ENCODE measurements around the gene PROZ.

The PROZ gene

DNA sequence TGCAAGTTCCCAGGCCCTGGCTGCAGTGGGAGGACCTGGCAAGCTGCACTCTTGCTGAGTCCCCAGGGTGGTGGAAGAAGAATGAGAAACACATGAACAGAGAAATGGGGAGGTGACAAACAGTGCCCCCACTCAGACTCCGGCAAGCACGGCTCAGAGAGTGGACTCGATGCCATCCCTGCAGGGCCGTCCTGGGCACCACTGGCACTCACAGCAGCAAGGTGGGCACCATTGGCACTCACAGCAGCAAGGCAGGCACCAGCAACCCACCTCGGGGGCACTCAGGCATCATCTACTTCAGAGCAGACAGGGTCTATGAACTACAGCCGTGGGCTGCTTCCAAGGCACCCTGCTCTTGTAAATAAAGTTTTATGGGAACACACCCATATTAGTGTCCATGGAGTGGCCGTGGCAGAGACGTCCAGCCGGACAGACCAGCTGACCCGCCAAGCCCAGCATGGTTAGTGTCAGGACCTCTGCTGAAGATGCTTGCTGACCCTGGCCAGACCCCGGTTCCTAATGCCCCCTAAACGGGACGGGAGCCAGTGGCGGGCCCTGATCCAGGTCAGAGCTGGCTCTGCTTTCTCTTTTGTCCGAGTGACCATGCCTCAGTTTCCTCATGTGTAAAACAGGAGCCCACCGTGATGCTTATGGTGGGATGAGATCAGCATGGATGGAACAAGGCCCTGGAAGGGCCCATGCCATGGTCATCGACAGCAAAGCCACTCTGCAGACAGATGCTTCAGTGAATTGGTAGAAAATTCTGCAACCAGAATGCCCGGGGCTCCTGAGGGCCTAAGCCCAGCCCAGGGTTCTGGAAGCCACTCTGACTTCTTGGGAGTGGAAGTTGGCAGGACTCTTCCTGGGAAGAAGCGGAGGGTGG, 37.9 kb upstream of the PROZ start:
- FAIRE-seq, result no peak
- DNase-seq (ENCODE audit: insufficient read length, low spot score), result no peak
- TF ChIP-seq TAF1 (IDR thresholded peaks at IDR 0.05; ENCODE audit: low read depth, low read length) (no peak), POLR2A (IDR thresholded peaks at IDR 0.05; ENCODE audit: low read depth, low read length) (no peak), SPI1 (IDR thresholded peaks at IDR 0.05; ENCODE audit: low read depth, low read length) (no peak), PAX5 (IDR thresholded peaks at IDR 0.05; ENCODE audit: insufficient read depth, low read length, severe bottlenecking) (no peak), POU2F2 (IDR thresholded peaks at IDR 0.05; ENCODE audit: low read depth, low read length) (no peak), POLR2AphosphoS5 (IDR thresholded peaks at IDR 0.05; ENCODE audit: low read depth, low read length) (no peak)

DNA sequence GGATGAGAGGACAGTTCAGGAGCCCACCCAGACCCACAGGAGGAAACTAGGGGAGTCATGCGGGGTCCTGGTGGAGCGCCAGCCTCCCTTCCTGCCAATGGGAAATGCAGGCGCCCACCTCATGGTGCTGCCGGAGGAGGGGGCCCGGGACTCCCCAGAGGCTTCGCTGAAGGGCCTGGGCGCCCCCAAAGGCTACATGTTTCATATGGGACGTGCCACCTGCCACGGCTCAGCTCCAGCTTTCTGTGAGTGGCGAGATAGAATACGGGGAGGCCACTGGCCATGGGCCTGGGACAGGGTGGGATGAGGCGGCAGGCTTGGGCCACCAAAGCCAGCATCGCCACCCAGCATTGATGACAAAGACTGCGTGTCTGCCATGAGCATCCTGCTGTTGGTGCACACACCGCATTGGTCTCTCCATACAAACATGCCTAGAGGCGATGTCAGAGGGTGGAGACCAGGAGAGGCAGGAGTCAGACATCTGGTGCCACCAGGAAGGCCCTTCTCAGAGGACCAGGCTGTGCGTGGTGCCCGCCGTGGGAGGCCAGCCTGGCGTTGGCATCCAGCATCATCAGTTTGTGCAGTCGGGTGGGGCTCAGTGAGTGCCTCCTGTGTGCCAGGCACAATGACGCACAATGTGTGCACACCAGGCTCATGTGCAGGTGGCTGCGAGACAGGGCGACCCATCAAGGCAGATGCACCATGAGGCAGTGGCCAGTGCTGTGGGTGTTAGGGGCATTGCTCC, 37.1 kb upstream of the PROZ start:
- TF ChIP-seq POU2F2 (IDR thresholded peaks at IDR 0.05; ENCODE audit: low read depth, low read length) (no peak), TAF1 (IDR thresholded peaks at IDR 0.05; ENCODE audit: low read depth, low read length) (no peak), PAX5 (IDR thresholded peaks at IDR 0.05; ENCODE audit: insufficient read depth, low read length, severe bottlenecking) (no peak), SPI1 (IDR thresholded peaks at IDR 0.05; ENCODE audit: low read depth, low read length) (no peak), POLR2AphosphoS5 (IDR thresholded peaks at IDR 0.05; ENCODE audit: low read depth, low read length) (no peak), POLR2A (IDR thresholded peaks at IDR 0.05; ENCODE audit: low read depth, low read length) (no peak)
- DNase-seq (ENCODE audit: insufficient read length, low spot score) (no peak), FAIRE-seq (no peak)

DNA sequence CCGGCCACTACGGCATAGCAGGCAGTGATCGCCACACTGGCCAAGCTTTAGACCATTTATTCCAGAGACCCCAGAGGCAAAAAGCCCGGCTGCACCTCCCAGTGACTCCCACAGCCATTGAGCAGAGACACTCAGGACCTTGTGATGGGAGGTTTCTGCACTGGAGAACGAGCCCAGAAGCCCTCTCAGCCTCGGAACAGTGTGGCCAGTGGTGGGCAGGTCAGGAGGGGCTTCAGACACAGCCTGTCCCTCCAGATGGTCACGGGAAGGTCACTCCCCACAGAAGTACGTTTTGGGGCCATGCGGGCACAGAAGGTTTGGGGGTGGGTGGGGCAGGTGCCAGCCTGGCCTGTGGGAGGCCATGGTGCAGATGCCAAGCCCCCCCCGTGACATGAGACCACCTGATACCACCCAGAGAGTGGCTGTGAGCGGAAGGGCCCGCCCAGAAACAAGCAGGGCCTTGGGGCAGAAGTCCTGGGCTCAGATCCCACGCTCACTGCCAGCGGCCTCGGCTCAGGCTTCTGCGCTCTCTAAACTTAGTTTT, 36.4 kb upstream of the PROZ start:
- no peak for FAIRE-seq

DNA sequence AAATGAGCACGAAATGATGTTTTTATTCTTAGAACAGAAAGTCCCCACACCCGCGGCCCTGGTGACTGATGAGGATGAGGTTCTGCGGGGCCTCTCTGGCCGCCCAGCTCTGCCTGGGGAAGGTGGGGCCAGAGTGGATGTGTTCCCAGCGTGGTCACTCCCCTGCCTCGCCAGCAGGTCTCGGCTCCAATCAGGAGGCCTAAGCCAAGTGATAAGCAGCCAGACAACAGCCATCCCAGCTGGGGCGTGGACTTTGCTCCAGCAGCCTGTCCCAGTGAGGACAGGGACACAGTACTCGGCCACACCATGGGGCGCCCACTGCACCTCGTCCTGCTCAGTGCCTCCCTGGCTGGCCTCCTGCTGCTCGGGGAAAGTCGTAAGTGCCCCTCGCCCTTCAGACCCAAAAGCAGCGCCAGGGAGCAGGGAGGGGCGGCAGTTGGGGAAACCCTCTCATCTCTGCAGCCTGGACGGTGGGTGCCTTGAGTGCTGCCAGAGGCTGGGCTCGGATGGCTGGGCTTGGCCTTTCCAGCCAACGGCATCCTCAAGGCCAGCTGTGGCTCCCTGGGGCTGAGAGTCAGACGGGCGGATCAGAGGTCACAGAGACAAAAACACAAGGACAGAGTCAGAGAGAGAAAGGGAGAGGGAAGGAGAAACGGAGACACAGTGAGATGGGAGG, 35.8 kb upstream of the PROZ start, which contains the start of gene F10:
TSS of gene F10 (plus strand) at position 250 of the 676 bp plus-strand sequence. CDS start at position 307, 57 bp downstream.
- FAIRE-seq (no peak), DNase-seq (ENCODE audit: insufficient read length, low spot score) (no peak)
- TF ChIP-seq POLR2A (IDR thresholded peaks at IDR 0.05; ENCODE audit: low read depth, low read length) (no peak), PAX5 (IDR thresholded peaks at IDR 0.05; ENCODE audit: insufficient read depth, low read length, severe bottlenecking) (no peak), POLR2AphosphoS5 (IDR thresholded peaks at IDR 0.05; ENCODE audit: low read depth, low read length) (no peak), SPI1 (IDR thresholded peaks at IDR 0.05; ENCODE audit: low read depth, low read length) (no peak), TAF1 (IDR thresholded peaks at IDR 0.05; ENCODE audit: low read depth, low read length) (no peak), POU2F2 (IDR thresholded peaks at IDR 0.05; ENCODE audit: low read depth, low read length) (no peak)

More for the DNA sequence above, 36.4 kb upstream of the PROZ start:
- TF ChIP-seq POU2F2 (IDR thresholded peaks at IDR 0.05; ENCODE audit: low read depth, low read length) (no peak), TAF1 (IDR thresholded peaks at IDR 0.05; ENCODE audit: low read depth, low read length) (no peak), POLR2A (IDR thresholded peaks at IDR 0.05; ENCODE audit: low read depth, low read length) (no peak), POLR2AphosphoS5 (IDR thresholded peaks at IDR 0.05; ENCODE audit: low read depth, low read length) (no peak), PAX5 (IDR thresholded peaks at IDR 0.05; ENCODE audit: insufficient read depth, low read length, severe bottlenecking) (no peak), SPI1 (IDR thresholded peaks at IDR 0.05; ENCODE audit: low read depth, low read length) (no peak)
- no peak for DNase-seq (ENCODE audit: insufficient read length, low spot score)

DNA sequence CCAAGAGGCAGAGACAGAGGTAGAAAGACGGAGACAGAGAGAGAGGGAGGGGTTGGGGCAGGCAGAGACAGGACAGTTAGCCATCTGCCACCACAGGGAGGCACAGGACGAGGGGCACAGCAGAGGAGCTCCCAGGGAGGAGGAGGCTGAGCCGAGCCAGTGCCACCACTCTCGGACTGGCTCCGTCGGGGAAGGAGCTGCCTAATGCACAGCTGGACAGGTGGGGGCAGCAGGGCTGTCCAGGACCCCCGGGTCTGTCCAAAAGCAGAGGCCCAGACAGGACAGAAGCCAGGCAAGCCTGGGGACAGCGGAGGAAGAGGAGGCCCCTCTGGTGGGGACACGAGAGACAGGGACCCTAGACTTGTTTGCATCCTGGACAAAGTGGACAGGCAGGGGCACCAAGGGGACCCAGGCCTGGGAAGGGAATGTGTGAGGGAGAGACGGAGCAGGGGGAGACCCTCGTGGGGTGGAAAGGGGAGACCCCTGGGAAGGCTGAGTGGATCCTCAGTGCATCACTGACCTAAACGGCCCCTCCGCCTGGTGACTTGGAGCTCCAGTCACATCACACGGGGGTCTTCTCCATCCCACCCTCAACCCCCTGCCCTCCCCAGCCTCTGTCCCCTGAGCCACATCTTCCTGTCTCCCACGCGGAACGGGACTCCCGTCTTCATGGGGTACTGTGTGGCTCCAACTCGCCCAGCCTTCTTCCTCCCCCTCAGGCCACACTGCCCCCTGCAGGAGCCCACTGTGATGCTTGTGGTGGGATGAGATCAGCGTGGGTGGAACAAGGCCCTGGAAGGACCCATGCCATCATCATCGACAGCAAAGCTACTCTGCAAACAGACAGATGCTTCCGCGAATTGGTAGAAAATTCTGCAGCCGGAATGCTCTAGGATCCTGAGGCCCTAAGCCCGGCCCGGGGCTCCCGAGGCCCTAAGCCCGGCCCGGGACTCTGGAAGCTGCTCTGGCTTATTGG, 34.9 kb upstream of the PROZ start:
- TF ChIP-seq TAF1 (IDR thresholded peaks at IDR 0.05; ENCODE audit: low read depth, low read length) (no peak), POLR2AphosphoS5 (IDR thresholded peaks at IDR 0.05; ENCODE audit: low read depth, low read length) (no peak), SPI1 (IDR thresholded peaks at IDR 0.05; ENCODE audit: low read depth, low read length) (no peak), POU2F2 (IDR thresholded peaks at IDR 0.05; ENCODE audit: low read depth, low read length) (no peak), PAX5 (IDR thresholded peaks at IDR 0.05; ENCODE audit: insufficient read depth, low read length, severe bottlenecking) (no peak), POLR2A (IDR thresholded peaks at IDR 0.05; ENCODE audit: low read depth, low read length) (no peak)
- DNase-seq (ENCODE audit: insufficient read length, low spot score), result no peak
- FAIRE-seq, result no peak

DNA sequence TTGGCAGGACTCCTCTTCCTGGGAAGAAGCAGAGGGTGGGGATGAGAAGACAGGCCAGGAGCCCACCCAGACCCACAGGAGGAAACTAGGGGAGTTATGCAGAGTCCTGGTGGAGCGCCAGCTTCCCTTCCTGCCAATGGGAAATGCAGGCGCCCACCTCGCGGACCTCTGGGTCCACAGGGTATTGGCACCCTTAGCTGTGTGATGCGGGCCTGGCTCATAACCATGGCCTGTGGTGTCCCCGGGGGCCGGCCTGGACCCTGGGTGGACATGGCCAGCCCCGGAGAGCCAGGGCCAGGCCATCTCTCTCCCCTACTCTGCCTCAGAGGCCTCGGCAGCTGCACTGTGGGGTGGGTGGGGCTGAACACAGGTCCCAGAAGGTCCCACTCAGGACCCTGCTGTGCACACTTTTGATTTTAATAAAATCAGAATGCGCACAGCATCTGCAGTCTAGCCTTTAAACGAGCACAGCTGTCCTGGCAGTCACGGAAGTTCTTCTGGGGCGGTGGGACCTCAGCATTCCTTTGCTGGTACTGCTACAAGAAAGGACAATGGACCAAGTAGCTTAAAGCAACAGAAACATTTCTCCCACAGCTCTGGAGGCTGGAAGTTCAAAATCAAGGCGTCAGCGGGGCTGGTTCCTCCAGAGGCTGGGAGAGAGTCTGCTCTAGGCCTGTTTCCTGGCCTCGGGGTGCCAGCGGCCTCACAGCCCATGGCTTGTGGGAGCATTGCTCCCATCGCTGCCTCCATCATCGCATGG, 34.1 kb upstream of the PROZ start:
- TF ChIP-seq SPI1 (IDR thresholded peaks at IDR 0.05; ENCODE audit: low read depth, low read length) (no peak), POLR2A (IDR thresholded peaks at IDR 0.05; ENCODE audit: low read depth, low read length) (no peak), POLR2AphosphoS5 (IDR thresholded peaks at IDR 0.05; ENCODE audit: low read depth, low read length) (no peak), PAX5 (IDR thresholded peaks at IDR 0.05; ENCODE audit: insufficient read depth, low read length, severe bottlenecking) (no peak), POU2F2 (IDR thresholded peaks at IDR 0.05; ENCODE audit: low read depth, low read length) (no peak), TAF1 (IDR thresholded peaks at IDR 0.05; ENCODE audit: low read depth, low read length) (no peak)
- DNase-seq (ENCODE audit: insufficient read length, low spot score) (no peak), FAIRE-seq (no peak)

DNA sequence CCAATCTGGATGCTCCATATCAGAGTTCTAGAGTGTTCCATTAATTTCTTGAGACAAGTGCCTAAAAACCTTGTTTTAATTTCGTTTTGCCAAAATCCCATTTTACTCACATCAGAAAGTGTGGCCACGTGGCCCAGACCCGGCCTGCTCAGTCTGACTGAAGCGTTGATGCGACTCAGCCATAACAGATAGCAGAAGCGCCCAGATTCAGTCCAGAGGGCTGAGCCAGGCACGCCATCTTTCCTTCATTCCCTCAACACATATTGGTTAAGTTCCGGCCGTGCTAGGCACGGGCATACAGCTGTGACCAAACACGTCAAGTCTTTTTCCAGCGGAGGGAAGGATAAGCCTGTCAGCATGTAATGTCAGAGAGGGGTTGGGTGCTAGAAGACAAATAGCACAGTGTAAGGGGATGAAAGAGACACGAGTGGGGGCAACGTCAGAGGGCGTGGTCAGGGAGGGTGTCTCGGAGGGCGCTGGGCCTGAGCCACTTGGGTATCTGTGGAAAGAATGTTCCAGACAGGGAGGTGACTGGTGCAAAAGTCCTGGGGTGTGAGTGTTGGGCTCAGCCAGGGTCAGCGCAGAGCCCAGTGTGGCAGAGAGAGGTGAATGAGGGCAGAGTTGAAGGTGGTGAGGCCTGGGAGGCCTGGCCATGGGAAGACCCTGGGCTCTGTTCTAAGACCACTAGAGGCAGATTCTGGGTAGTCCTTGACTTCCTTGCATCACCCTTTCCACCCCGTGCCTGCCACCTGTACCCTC, 32.8 kb upstream of the PROZ start:
- TF ChIP-seq POLR2A (IDR thresholded peaks at IDR 0.05; ENCODE audit: low read depth, low read length) (no peak), PAX5 (IDR thresholded peaks at IDR 0.05; ENCODE audit: insufficient read depth, low read length, severe bottlenecking) (no peak), POU2F2 (IDR thresholded peaks at IDR 0.05; ENCODE audit: low read depth, low read length) (no peak), POLR2AphosphoS5 (IDR thresholded peaks at IDR 0.05; ENCODE audit: low read depth, low read length) (no peak), TAF1 (IDR thresholded peaks at IDR 0.05; ENCODE audit: low read depth, low read length) (no peak), SPI1 (IDR thresholded peaks at IDR 0.05; ENCODE audit: low read depth, low read length) (no peak)
- no peak for FAIRE-seq
- no peak for DNase-seq (ENCODE audit: insufficient read length, low spot score)

Data from GM12891 (cell line).